Measurements from ENCODE around the gene PAX5. TPM values are rescaled to one million over a fixed set of nuclear protein-coding genes. Genes with fewer than 3 reads are reported as not detected.

PAX5 gene
- total RNA-seq, 1 donor from 2014 or later: not detected

DNA sequence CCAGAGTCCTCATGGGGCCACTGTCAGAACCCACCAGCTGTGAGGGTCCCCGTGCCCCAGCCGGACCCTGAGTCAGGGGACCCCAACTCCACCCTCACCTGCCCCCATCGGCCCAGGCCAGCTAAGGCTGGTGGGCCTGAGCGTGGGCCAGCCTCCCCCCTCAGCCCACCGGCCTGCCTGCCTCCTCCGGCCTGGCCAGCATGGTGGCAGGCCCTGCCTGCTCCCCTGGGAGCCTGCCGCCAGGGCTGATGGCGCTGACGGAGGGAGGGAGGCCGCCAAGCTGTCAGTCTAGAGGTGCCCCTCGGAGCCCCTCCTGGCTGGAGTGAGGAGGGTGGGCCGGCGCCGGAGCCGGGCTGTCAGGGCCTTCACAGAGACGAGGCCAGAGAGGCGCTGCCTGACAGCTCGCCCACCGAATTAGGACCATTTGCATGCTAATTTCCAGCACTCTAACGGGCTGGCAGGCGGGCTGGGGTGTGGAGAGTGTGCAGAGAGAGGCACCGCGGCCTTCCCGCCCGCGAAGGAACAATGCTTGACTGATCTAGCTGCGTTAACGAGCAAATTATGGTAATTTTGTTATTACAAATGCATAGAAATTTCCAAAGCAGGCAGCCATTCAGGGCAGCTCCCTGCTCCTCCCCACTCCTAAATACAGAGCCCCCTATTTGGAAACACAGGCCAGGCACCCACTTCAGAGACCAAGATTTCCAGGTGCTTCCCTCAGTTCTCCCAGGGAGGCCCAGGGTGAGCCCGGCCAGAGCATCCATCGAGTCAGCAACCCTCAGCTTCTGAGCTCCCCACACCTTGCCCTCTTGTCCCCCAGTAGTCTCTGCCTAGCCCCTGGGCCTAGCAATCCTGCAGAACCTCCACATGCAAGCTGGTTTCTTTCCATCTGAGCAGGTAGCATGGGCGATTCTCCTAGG lies 169.3 kb downstream of the PAX5 start:
- Histone ChIP-seq H3K4me3 (no peak overlapping the region), H3K36me3 (no peaks in the 10 kb centered on the region), H3K27me3 (no peaks in the 10 kb centered on the region), H3K27ac (no peak overlapping the region), H3K4me1 (no peaks in the 10 kb centered on the region), H3K9me3 (no peaks in the 10 kb centered on the region)
- no peak for TF ChIP-seq CTCF (IDR thresholded peaks at IDR 0.05)
- DNase-seq (ENCODE audit: low spot score in 2 of 2): no peak
- intact Hi-C loops (cut with DNase I): no loop called here

DNA sequence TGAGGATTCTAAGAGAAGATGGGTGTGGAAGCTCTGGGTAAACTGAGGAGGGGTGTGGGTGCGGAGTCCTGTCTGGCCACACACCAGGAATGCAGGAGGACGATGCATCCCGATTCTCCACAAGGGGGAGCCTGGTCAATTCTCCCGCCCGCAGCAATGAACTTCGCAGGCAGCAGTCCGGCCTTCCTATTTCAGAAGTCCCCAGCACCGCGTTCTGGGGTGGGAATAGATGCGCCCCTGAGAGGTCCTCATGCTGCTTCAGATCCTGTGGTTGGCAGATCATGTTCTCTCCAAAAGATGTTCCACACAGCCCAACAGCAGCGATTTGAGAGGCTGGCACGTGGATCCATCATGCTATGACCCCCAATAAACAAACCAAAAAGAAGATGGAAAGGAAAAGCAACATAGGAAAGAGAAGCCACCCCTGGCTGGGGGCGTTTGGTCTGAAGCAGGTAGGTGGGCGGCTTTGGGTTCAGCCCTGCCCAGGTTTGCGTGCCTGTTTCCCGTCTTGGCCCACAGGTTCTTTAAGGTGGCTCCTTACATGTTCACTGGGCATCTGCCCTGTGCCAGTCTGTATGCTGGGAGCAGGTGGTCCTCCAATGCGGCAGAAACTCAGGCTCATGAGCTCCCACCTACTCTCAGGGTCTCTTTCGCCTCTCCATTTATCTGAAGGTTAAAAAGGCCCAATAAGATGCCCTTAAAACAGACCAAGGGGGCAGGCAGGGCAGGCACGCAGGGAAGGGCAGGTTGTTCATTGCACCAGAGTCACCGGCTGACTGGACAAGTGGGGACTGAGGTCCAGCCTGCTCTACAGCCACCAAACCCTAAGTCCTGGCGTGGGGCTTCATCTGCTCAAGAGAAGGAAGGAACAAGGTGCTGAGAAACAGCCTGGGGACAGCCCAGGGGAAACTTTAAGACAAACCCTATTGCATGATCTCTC lies 171.6 kb downstream of the PAX5 start:
- no peak for DNase-seq (ENCODE audit: low spot score in 2 of 2)
- H3K9me3 ChIP-seq: no peaks in the 10 kb centered on the region
- no peaks in the 10 kb centered on the region for H3K36me3 ChIP-seq
- H3K4me1 ChIP-seq: no peaks in the 10 kb centered on the region
- no peaks in the 10 kb centered on the region for H3K27me3 ChIP-seq
- no peak overlapping the region for H3K27ac ChIP-seq
- intact Hi-C loops (cut with DNase I): no loop called here
- peak in 2 of 3 experiments; percentile 27 to 36 for TF ChIP-seq CTCF (IDR thresholded peaks at IDR 0.05)
- no peak overlapping the region for H3K4me3 ChIP-seq

DNA sequence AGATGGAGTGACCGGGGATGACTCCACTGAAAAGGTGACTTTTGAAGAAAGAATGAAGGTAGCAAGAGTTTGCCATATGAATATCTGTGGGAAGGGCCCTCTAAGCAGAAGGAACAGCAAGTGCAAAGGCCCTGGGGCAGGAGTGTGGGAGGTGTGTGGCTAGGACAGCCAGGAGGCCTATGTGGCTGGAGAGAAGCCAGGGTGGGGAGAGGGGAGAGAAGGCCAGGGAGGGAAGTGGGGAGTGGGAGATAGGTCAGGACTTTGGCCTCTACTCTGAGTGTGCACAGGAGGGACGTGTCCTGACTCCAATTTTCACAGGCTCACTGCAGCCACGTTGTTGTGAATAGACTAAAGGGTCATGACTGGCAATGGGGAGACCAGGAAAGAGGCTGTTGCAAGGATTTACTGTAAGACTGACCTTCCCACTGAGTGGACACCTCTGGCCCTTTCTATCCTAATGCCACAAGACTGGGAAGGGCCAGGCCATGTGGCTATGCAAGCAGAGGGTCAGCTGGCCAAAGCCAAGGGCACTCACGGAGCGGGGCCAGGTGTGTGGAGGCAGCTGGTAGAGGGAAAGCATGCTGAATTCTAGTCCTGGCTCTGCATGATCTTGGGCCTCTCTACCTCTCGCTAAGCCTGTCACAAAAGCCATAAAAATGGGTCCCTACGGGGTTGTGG lies 172.4 kb downstream of the PAX5 start:
- intact Hi-C loops (cut with DNase I): no loop called here
- H3K4me1 ChIP-seq: no peaks in the 10 kb centered on the region
- H3K9me3 ChIP-seq: no peaks in the 10 kb centered on the region
- H3K4me3 ChIP-seq: no peak overlapping the region
- no peaks in the 10 kb centered on the region for H3K36me3 ChIP-seq
- no peak for TF ChIP-seq CTCF (IDR thresholded peaks at IDR 0.05)
- no peak overlapping the region for H3K27ac ChIP-seq
- no peak for DNase-seq (ENCODE audit: low spot score in 2 of 2)
- H3K27me3 ChIP-seq: no peaks in the 10 kb centered on the region

- Histone ChIP-seq H3K4me3 (no peak overlapping the region), H3K9me3 (no peaks in the 10 kb centered on the region), H3K27me3 (no peaks in the 10 kb centered on the region), H3K4me1 (no peaks in the 10 kb centered on the region), H3K27ac (no peak overlapping the region), H3K36me3 (no peaks in the 10 kb centered on the region)
- TF ChIP-seq CTCF (IDR thresholded peaks at IDR 0.05): no peak
- DNase-seq (ENCODE audit: low spot score in 2 of 2): no peak
- intact Hi-C loops (cut with DNase I): no loop called here
Measured at GRCh38 chr9:36858805-36859375, 175.2 kb downstream of the PAX5 start.

All from ascending aorta (tissue), 2 donors.